IMR-90 (cell line): ENCODE results near the gene PEX11G. TPM values are rescaled to one million over a fixed set of nuclear protein-coding genes. Genes with fewer than 3 reads are reported as not detected.
A peak's percentile ranks its signal among the peaks of the same experiment; 100 is the strongest.

Source experiments
- ATAC-seq: fragments of 200-7000 bp; cut with Tn5 transposase; 2 replicates; pipeline ENCODE4 v1.9.1; 2020; ENCODE audit warnings: low read depth, mild to moderate bottlenecking, moderate library complexity
- BruUV-seq: library from RNA; stranded (reverse); fragments of 400-500 nt; replicated peaks from 2 replicates; lab custom pipeline; 2021; lab: Mats Ljungman, UMichigan
- CTCF ChIA-PET: fragments of 300-600 bp; formaldehyde crosslinking; extraction: SDS; loops from one replicate; lab custom pipeline; 2021; ENCODE audit warnings: antibody characterized with exemption; lab: Yijun Ruan, JAX
- POLR2A ChIA-PET: fragments of 300-600 bp; sonication (Branson Sonifier 250); formaldehyde crosslinking; loops from one replicate; lab custom pipeline; 2022; ENCODE audit warnings: antibody characterized with exemption; ENCODE audit not compliant: unreplicated experiment; lab: Charles Lee
- DNase-seq: peaks from one replicate; pipeline ENCODE4 v3.0.0; 2013
- H2AFZ ChIP-seq: replicated peaks from 2 replicates; pipeline ENCODE3; 2013; ENCODE audit warnings: low read length, mild to moderate bottlenecking; ENCODE audit not compliant: poor library complexity
- H2AK5ac ChIP-seq: 2 replicates; pipeline ENCODE4 v1.6.1; 2013; ENCODE audit warnings: low read depth, low read length, inconsistent platforms
- H2AK9ac ChIP-seq: replicated peaks from 2 replicates; pipeline ENCODE3; 2013; ENCODE audit warnings: mild to moderate bottlenecking, low read depth, low read length, moderate library complexity; ENCODE audit not compliant: poor library complexity
- H2BK120ac ChIP-seq: 2 replicates; pipeline ENCODE4 v1.6.1; 2013; ENCODE audit warnings: low read depth, low read length, inconsistent platforms
- H2BK15ac ChIP-seq: 3 replicates; pipeline ENCODE4 v1.6.1; 2013; ENCODE audit warnings: low read depth, low read length, inconsistent platforms
- H2BK20ac ChIP-seq: 2 replicates; pipeline ENCODE4 v1.6.1; 2013; ENCODE audit warnings: low read depth, mild to moderate bottlenecking, inconsistent platforms, low read length, moderate library complexity
- H2BK5ac ChIP-seq: 2 replicates; pipeline ENCODE4 v1.6.1; 2013; ENCODE audit warnings: mild to moderate bottlenecking, low read depth, low read length, inconsistent platforms; ENCODE audit not compliant: poor library complexity, severe bottlenecking
- H3K14ac ChIP-seq: replicated peaks from 2 replicates; pipeline ENCODE4 v1.6.1; 2013; ENCODE audit warnings: low read depth, low read length, inconsistent platforms
- H3K18ac ChIP-seq: 2 replicates; pipeline ENCODE4 v1.6.1; 2013; ENCODE audit warnings: low read depth, low read length, control low read depth
- H3K23ac ChIP-seq: 2 replicates; pipeline ENCODE4 v1.6.1; 2013; ENCODE audit warnings: low read depth, low read length, inconsistent platforms
- H3K27ac ChIP-seq: 2 replicates; pipeline ENCODE4 v1.5.1; 2013; ENCODE audit warnings: mild to moderate bottlenecking, control low read depth, low read length; ENCODE audit not compliant: insufficient read depth
- H3K27me3 ChIP-seq: 2 replicates; pipeline ENCODE4 v1.6.1; 2013; ENCODE audit warnings: low read length; ENCODE audit not compliant: control insufficient read depth, insufficient read depth
- H3K36me3 ChIP-seq: 2 replicates; pipeline ENCODE4 v1.6.1; 2013; ENCODE audit warnings: low read length, mixed read lengths; ENCODE audit not compliant: control insufficient read depth, insufficient read depth
- H3K4ac ChIP-seq: 2 replicates; pipeline ENCODE4 v1.6.1; 2013; ENCODE audit warnings: low read depth, low read length, inconsistent platforms
- H3K4me1 ChIP-seq: 2 replicates; pipeline ENCODE4 v1.6.1; 2013; ENCODE audit warnings: low read length, mixed read lengths; ENCODE audit not compliant: control insufficient read depth, insufficient read depth
- H3K4me2 ChIP-seq: 2 replicates; pipeline ENCODE4 v1.6.1; 2013; ENCODE audit warnings: low read depth, mild to moderate bottlenecking, control low read depth, low read length, moderate library complexity
- H3K4me3 ChIP-seq: 2 replicates; pipeline ENCODE4 v1.5.1; 2013; ENCODE audit warnings: low read depth, mild to moderate bottlenecking, control low read depth, low read length, moderate library complexity; ENCODE audit not compliant: insufficient read depth
- H3K56ac ChIP-seq: 2 replicates; pipeline ENCODE4 v1.6.1; 2013; ENCODE audit warnings: low read length, inconsistent platforms; ENCODE audit not compliant: insufficient read depth; ENCODE audit errors: extremely low read depth
- H3K79me1 ChIP-seq, 2 experiments: 2 replicates each; pipeline ENCODE4 v1.6.1; 2013; ENCODE audit warnings: low read length in 2 of 2, inconsistent platforms in 1 of 2, low read depth in 1 of 2
- H3K9ac ChIP-seq: 2 replicates; pipeline ENCODE4 v1.6.1; 2013; ENCODE audit warnings: low read depth, low read length, control low read depth
- H3K9me1 ChIP-seq: 2 replicates; pipeline ENCODE4 v1.6.1; 2013; ENCODE audit warnings: low read length, inconsistent platforms; ENCODE audit not compliant: insufficient read depth
- H3K9me3 ChIP-seq: 2 replicates; pipeline ENCODE4 v1.6.1; 2013; ENCODE audit warnings: low read length; ENCODE audit not compliant: control insufficient read depth, insufficient read depth
- H4K20me1 ChIP-seq: 2 replicates; pipeline ENCODE4 v1.6.1; 2013; ENCODE audit warnings: low read length, inconsistent platforms; ENCODE audit not compliant: insufficient read depth
- H4K5ac ChIP-seq: 2 replicates; pipeline ENCODE4 v1.6.1; 2013; ENCODE audit warnings: mild to moderate bottlenecking, low read depth, low read length, control low read depth
- H4K8ac ChIP-seq, 2 experiments: 2 replicates each; pipeline ENCODE4 v1.6.1; 2013; ENCODE audit warnings: low read depth in 2 of 2, low read length in 2 of 2, control low read depth in 1 of 2, inconsistent platforms in 1 of 2
- H4K91ac ChIP-seq: 2 replicates; pipeline ENCODE4 v1.6.1; 2013; ENCODE audit warnings: low read depth, low read length, inconsistent platforms; ENCODE audit not compliant: insufficient read depth
- BHLHE40 ChIP-seq: fragments of 150-350 bp; IDR thresholded peaks from 2 replicates; pipeline ENCODE4 v1.6.1; 2016; ENCODE audit warnings: mild to moderate bottlenecking, low read depth, low read length
- CEBPB ChIP-seq: IDR thresholded peaks from 2 replicates; pipeline ENCODE4 v1.6.1; 2012; ENCODE audit warnings: low read depth, low read length, improper control_type of control experiment
- CHD1 ChIP-seq: IDR thresholded peaks from 2 replicates; pipeline ENCODE4 v1.6.1; 2012; ENCODE audit warnings: low read depth, low read length, improper control_type of control experiment
- FOS ChIP-seq: fragments of 150-350 bp; IDR thresholded peaks from 2 replicates; pipeline ENCODE4 v1.6.1; 2016; ENCODE audit warnings: low read depth, low read length
- MAFK ChIP-seq: IDR thresholded peaks from 2 replicates; pipeline ENCODE4 v1.6.1; 2012; ENCODE audit warnings: low read depth, low read length, improper control_type of control experiment
- MAZ ChIP-seq: IDR thresholded peaks from 2 replicates; pipeline ENCODE4 v1.6.1; 2012; ENCODE audit warnings: low read depth, mild to moderate bottlenecking, low read length, improper control_type of control experiment, moderate library complexity, borderline replicate concordance
- MXI1 ChIP-seq: IDR thresholded peaks from 2 replicates; pipeline ENCODE4 v1.6.1; 2012; ENCODE audit warnings: low read depth, mild to moderate bottlenecking, low read length, moderate library complexity, borderline replicate concordance
- NFE2L2 ChIP-seq: fragments of 150-350 bp; IDR thresholded peaks from 2 replicates; pipeline ENCODE4 v1.6.1; 2016; ENCODE audit warnings: low read depth, mild to moderate bottlenecking, low read length
- POLR2A ChIP-seq: IDR thresholded peaks from 2 replicates; pipeline ENCODE4 v1.6.1; 2012; ENCODE audit warnings: mild to moderate bottlenecking, low read depth, low read length
- RCOR1 ChIP-seq: IDR thresholded peaks from 2 replicates; pipeline ENCODE4 v1.6.1; 2012; ENCODE audit warnings: mild to moderate bottlenecking, low read length, improper control_type of control experiment; ENCODE audit not compliant: insufficient replicate concordance
- RFX5 ChIP-seq: IDR thresholded peaks from 2 replicates; pipeline ENCODE4 v1.8.0; 2012; ENCODE audit warnings: low read depth, mild to moderate bottlenecking, low read length, moderate library complexity
- SMC3 ChIP-seq: fragments of 150-350 bp; IDR thresholded peaks from 2 replicates; pipeline ENCODE4 v1.6.1; 2016; ENCODE audit warnings: low read depth, mild to moderate bottlenecking, antibody characterized with exemption, low read length, moderate library complexity
- USF2 ChIP-seq: fragments of 150-350 bp; IDR thresholded peaks from 2 replicates; pipeline ENCODE4 v1.6.1; 2017; ENCODE audit warnings: mild to moderate bottlenecking, antibody characterized with exemption, low read length, low read depth
- WGBS, 2 experiments: methylation state at CpG; one replicate each; pipeline versions ENCODE4 v1.1.5 to v1.1.7; 2013; ENCODE audit warnings: missing lambda C conversion rate in 2 of 2; ENCODE audit not compliant: insufficient read length in 1 of 2; ENCODE audit errors: extremely low coverage in 2 of 2; 5-methylcytosine and 5-hydroxymethylcytosine counted together
- dilution Hi-C: fragments of 300-500 bp; cut with HindIII; formaldehyde crosslinking; loops from one replicate; pipeline ENCODE4 v1.14.3; 2018; ENCODE audit warnings: low sequenced_read_pairs; ENCODE audit not compliant: unreplicated experiment
- in situ Hi-C: fragments of 300-500 bp; cut with MboI; formaldehyde crosslinking; loops from 3 replicates; pipeline ENCODE4 v1.14.3; 2019; ENCODE audit warnings: low sequenced_read_pairs, inconsistent platforms, mixed read lengths
- intact Hi-C: fragments of 100-400 bp; cut with micrococcal nuclease; formaldehyde crosslinking; loops from 2 replicates; pipeline ENCODE4 v1.10.0; 2022
- polyA plus RNA-seq, 3 experiments: library from polyadenylated mRNA; depleted of rRNA; stranded (reverse); fragments of >200 nt; gene quantifications; 2 replicates each; pipeline ENCODE4 v1.2.3, GENCODE V29; 2012; ENCODE audit warnings: low replicate concordance in 1 of 3
- total RNA-seq: library from RNA; depleted of rRNA; stranded (reverse); fragments of >200 nt; gene quantifications from 2 replicates; pipeline ENCODE4 v1.2.3, GENCODE V29; 2012

PEX11G gene
- total and polyA plus RNA-seq, 2 of the 4 experiments (the other 2 are of a cell fraction), result 0.72 to 1.7 TPM

- no peak overlapping the region for H4K91ac ChIP-seq
- H2BK15ac ChIP-seq, result no peak overlapping the region
- no peak overlapping the region for H2AK9ac ChIP-seq
- no peak overlapping the region for H2AK5ac ChIP-seq
- H4K20me1 ChIP-seq, result no peaks in the 10 kb centered on the region
- H2BK120ac ChIP-seq, result no peak overlapping the region
- no peaks in the 10 kb centered on the region for H3K79me1 ChIP-seq
- H4K5ac ChIP-seq, result no peak overlapping the region
- ATAC-seq, result no peak
- no peak overlapping the region for H3K9ac ChIP-seq
- TF ChIP-seq CHD1 (no peak), RFX5 (no peak), MXI1 (no peak), FOS (no peak), CEBPB (no peak), RCOR1 (no peak), POLR2A (no peak), SMC3 (no peak), NFE2L2 (no peak), USF2 (no peak), MAFK (no peak), BHLHE40 (no peak), MAZ (no peak)
- no peak overlapping the region for H3K4ac ChIP-seq
- H3K4me1 ChIP-seq, result peaks cover 2% of the 10 kb centered on the region; the same call in 1 of the 2 replicates
- no peak overlapping the region for H3K56ac ChIP-seq
- WGBS, 2 experiments, result no CpG with 5 or more reads among the region's 7 CpGs
- no peak overlapping the region for H3K4me2 ChIP-seq
- no peak overlapping the region for H4K8ac ChIP-seq
- H3K27ac ChIP-seq, result no peak overlapping the region
- peaks cover 10% of the 10 kb centered on the region; the same call in 1 of the 2 replicates for H3K36me3 ChIP-seq
- no peak for DNase-seq
- no peak overlapping the region for H3K14ac ChIP-seq
- H3K9me3 ChIP-seq, result no peaks in the 10 kb centered on the region
- no peak overlapping the region for H3K4me3 ChIP-seq
- BruUV-seq, result no TSS peak
- H3K9me1 ChIP-seq, result no peaks in the 10 kb centered on the region
- H2AFZ ChIP-seq, result peak overlapping the region; percentile 43
- H3K18ac ChIP-seq, result no peak overlapping the region
- in situ Hi-C loops, result no loop called here
- intact Hi-C loops, result no loop called here
- no peak overlapping the region for H2BK5ac ChIP-seq
- ChIA-PET CTCF (no interaction called here), POLR2A (no interaction called here)
- dilution Hi-C loops, result no loop called here
- no peak overlapping the region for H2BK20ac ChIP-seq
- H3K23ac ChIP-seq, result no peak overlapping the region
- H3K27me3 ChIP-seq, result no peaks in the 10 kb centered on the region
These were observed 12.6 kb downstream of the PEX11G start for GRCh38 chr19:7476241-7476640.
